22Rv1 (cell line): ENCODE measurements around the gene COQ7.

ENCODE experiments used
- H3K27ac ChIP-seq: fragments of 450-650 bp; 2 replicates; pipeline ENCODE4 v1.5.1; 2017
- ZFX ChIP-seq: fragments of 450-650 bp; IDR thresholded peaks from 2 replicates; pipeline ENCODE4 v1.6.1; 2017; ENCODE audit warnings: antibody characterized with exemption, borderline replicate concordance
- TF ChIP-seq, protein P1 (sequence below): fragments of 450-650 bp; IDR thresholded peaks from 2 replicates; pipeline ENCODE4 v1.5.1; 2017; ENCODE audit warnings: mild to moderate bottlenecking

COQ7 gene

DNA sequence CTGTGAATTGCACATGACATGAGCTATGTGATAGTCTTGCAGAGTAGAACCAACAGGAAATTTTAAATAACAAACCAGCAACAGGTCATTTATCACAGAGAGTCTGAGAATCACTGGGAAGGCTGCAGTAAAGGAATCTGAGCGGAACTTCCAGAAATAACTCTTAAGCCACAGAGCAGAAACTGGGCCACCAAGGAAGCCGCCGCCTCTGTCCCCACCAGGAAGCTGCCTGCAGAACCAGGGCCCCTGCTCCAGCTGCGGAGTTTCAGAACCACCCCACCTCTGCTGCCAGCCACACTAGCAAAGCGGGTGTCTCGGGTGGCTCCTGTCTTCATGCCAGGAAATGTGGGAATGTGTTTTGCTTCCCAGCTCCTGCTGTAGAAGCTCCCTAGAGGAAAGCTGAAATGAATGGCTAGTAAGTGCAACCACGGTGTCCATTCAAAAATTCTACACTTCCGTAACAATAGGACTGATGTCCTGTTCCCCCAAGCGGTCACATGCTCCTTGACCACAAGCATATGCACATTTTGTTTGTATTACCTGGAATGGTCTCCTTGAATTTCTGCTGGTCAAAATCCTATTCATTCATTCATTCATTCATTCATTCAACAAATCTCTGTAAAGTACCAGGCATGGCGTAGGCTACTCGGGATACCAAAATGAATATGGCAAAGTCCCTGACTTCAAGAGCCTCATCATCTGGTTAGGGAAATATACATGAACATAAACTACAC, 38.6 kb downstream of the COQ7 start:
- no peak overlapping the region for H3K27ac ChIP-seq
- no peak for TF ChIP-seq ZFX
- TF ChIP-seq, protein P1, sequence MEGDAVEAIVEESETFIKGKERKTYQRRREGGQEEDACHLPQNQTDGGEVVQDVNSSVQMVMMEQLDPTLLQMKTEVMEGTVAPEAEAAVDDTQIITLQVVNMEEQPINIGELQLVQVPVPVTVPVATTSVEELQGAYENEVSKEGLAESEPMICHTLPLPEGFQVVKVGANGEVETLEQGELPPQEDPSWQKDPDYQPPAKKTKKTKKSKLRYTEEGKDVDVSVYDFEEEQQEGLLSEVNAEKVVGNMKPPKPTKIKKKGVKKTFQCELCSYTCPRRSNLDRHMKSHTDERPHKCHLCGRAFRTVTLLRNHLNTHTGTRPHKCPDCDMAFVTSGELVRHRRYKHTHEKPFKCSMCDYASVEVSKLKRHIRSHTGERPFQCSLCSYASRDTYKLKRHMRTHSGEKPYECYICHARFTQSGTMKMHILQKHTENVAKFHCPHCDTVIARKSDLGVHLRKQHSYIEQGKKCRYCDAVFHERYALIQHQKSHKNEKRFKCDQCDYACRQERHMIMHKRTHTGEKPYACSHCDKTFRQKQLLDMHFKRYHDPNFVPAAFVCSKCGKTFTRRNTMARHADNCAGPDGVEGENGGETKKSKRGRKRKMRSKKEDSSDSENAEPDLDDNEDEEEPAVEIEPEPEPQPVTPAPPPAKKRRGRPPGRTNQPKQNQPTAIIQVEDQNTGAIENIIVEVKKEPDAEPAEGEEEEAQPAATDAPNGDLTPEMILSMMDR = no peak

DNA sequence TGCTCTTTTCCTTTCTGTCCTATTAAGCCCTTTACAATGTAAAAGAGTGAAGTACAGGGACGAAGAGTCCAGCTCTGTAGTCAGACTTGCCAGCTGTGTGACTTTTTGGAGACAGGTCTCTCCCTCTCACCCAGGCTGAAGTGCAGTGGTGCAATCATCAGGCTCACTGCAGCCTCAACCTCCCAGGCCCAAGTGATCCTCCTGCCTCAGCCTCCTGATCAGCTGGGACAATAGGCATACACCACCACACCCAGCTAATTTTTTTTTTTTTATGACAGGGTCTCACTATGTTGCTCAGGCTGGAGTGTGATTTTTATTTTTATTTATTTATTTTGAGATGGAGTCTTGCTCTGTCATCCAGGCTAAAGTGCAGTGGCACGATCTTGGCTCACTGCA, 39.2 kb downstream of the COQ7 start:
- H3K27ac ChIP-seq = no peak overlapping the region
- no peak for TF ChIP-seq ZFX
- TF ChIP-seq, protein P1 = no peak

DNA sequence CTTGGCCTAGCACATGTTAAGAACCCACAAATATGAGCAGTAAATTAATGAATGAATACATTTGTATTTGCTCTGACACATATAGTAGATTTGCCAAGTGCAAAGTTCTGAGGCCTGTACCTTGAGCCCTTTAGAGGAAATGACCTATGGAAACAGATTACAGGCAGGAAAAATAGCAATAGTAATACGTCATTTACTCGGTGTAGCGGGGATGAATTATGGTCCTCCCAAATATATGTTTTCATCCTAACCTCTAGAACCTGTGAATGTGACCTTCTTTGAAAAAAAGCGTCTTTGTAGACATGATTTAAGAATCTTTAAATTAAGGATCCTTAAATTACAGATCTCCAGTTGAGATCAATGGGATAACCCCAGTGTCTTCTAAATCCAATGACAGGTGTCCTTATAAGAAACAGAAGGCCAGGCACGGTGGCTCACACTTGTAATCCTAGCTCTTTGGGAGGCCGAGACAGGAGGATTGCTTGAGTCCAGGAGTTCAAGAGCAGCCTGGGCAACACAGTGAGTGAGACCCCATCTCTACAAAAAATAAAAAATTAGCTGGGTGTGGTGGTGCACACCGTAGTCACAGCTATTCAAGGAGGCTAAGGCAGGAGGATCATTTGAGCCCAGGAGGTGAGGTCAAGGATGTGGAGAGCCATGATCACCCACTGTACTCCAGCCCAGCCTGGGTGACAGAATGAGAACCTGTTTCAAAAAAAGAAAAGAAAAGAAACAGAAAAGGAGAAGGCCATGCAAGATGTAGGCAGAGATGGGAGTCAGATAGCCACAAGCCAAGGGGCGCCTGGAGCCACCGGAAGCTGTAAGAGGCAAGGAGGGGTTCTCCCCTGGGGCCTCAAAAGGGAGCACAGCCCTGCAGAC, 41.2 kb downstream of the COQ7 start:
- no peak overlapping the region for H3K27ac ChIP-seq
- no peak for TF ChIP-seq ZFX
- TF ChIP-seq, protein P1 = no peak

DNA sequence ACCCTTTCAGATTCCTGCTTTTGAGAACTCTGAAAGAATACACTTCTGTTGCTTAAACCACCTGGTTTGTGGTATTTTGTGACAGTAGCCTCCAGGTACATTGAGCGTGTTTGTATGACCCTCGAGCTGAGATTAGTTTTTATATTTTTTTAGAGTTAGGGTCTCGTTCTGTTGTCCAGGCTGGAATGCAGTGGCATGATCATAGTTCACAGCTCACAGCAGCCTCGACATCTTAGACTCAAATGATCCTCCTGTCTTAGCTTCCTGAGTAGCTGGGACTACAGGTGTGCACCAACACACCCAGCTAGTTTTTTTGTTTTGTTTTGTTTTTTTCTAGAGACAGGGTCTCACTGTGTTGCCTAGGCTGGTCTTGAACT, 41.9 kb downstream of the COQ7 start:
- TF ChIP-seq, protein P1 = no peak
- TF ChIP-seq ZFX = no peak
- H3K27ac ChIP-seq = no peak overlapping the region

DNA sequence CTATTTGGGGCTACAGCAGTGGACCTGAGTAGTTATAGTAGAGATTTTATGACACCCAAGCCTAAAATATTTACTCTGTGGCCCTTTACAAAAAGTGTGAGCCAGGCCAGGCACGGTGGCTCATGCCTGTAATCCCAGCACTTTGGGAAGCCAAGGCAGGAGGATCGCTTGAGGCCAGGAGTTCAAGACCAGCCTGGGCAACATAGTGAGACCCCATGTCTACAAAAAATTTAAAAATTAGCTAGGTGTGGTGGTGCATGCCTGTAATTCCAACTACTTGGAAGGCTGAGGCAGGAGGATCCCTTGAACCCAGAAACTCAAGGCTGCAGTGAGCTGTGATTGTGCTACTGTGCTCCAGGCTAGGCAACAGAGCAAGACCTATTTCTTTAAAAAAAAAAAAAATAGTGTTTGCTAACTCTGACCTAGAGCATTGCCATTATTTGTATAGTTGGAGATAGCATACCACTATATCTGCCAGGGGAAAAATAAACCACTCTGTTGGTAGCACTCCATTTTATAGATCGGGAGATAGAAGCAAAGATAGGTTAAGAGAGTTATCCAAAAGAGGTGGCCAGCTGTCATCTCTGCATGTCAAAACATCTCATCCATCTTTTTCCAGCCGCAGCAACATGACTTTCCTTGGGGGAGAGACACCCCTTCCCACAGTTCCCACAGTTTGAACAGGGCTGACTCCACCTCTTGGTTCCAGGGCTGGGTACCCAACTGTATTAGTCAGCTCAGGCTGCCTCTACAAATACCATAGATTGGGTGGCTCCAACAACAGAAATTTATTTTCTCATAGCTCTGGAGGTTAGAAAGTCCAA, 43.3 kb downstream of the COQ7 start:
- H3K27ac ChIP-seq = no peak overlapping the region
- no peak for TF ChIP-seq ZFX
- TF ChIP-seq, protein P1 = no peak

DNA sequence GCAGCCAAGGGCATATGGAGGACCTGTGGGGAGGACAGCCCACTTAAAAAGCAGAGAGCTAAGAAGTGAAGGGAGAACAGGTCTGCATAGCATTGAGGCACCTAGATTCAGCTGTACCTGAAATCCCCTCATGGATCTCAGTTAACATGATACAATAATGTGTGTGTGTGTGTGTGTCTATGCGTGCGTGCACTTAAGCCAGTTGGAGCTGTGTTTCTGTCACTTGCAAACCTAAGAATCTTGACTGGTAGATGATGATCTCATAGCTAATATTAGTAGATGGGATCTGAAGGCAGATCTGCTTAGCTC, 44.6 kb downstream of the COQ7 start:
- H3K27ac ChIP-seq = no peak overlapping the region

More for the DNA sequence above, 44.6 kb downstream of the COQ7 start:
- TF ChIP-seq ZFX = no peak
- TF ChIP-seq, protein P1 = no peak
